Measurements from ENCODE around the gene LPAR1. TPM values are rescaled to one million over a fixed set of nuclear protein-coding genes. Genes with fewer than 3 reads are reported as not detected.

LPAR1 gene
- total RNA-seq, 1 experiment from 2014 or later: 4.9 TPM

DNA sequence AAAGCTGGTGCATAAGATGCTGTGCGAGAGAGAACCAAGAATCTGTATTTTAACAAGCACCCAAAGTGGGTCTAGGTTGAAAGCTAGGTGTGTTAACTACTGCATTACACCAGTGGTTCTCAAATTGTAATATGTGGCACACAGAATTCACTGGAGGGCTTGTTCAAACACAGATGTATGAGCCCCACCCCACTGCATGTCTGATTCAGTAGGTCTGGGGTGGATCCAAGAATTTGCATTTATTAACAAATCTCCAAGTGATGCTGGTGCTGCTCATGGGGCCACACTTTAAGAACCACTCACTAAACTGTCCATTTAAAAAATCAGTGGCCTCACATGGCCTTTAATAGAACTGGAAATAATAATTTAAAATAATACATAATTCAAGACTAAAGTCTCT, 40.4 kb downstream of the LPAR1 start:
- ATAC-seq: no peak
- Mint-ChIP-seq H3K4me3 (no peak overlapping the region), H3K4me1 (peaks cover 9% of the 10 kb centered on the region; the same call in 1 of the 2 replicates), H3K9me3 (peaks cover 10% of the 10 kb centered on the region), H3K27ac (no peak overlapping the region), H3K36me3 (no peaks in the 10 kb centered on the region), H3K27me3 (ENCODE audit: low read depth) (no peaks in the 10 kb centered on the region)
- CTCF ChIA-PET: no interaction called here
- no peak for DNase-seq (ENCODE audit: low spot score)
- TF ChIP-seq, protein P1, sequence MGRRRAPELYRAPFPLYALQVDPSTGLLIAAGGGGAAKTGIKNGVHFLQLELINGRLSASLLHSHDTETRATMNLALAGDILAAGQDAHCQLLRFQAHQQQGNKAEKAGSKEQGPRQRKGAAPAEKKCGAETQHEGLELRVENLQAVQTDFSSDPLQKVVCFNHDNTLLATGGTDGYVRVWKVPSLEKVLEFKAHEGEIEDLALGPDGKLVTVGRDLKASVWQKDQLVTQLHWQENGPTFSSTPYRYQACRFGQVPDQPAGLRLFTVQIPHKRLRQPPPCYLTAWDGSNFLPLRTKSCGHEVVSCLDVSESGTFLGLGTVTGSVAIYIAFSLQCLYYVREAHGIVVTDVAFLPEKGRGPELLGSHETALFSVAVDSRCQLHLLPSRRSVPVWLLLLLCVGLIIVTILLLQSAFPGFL (CRISPR knock-in tag; IDR thresholded peaks at IDR 0.05; ENCODE audit: borderline replicate concordance): no peak
- TF ChIP-seq ZNF317 (CRISPR knock-in tag; IDR thresholded peaks at IDR 0.05; ENCODE audit: borderline replicate concordance, low read depth) (no peak), FOXJ3 (CRISPR knock-in tag; IDR thresholded peaks at IDR 0.05; ENCODE audit: borderline replicate concordance) (no peak), GTF2I (CRISPR knock-in tag; conservative IDR thresholded peaks at IDR 0.05) (no peak), KAT7 (CRISPR knock-in tag; IDR thresholded peaks at IDR 0.05; ENCODE audit: borderline replicate concordance) (no peak), HMGA2 (CRISPR knock-in tag; IDR thresholded peaks at IDR 0.05) (no peak), RELA (CRISPR knock-in tag; IDR thresholded peaks at IDR 0.05; ENCODE audit: borderline replicate concordance) (no peak)
- POLR2A ChIA-PET: no interaction called here

DNA sequence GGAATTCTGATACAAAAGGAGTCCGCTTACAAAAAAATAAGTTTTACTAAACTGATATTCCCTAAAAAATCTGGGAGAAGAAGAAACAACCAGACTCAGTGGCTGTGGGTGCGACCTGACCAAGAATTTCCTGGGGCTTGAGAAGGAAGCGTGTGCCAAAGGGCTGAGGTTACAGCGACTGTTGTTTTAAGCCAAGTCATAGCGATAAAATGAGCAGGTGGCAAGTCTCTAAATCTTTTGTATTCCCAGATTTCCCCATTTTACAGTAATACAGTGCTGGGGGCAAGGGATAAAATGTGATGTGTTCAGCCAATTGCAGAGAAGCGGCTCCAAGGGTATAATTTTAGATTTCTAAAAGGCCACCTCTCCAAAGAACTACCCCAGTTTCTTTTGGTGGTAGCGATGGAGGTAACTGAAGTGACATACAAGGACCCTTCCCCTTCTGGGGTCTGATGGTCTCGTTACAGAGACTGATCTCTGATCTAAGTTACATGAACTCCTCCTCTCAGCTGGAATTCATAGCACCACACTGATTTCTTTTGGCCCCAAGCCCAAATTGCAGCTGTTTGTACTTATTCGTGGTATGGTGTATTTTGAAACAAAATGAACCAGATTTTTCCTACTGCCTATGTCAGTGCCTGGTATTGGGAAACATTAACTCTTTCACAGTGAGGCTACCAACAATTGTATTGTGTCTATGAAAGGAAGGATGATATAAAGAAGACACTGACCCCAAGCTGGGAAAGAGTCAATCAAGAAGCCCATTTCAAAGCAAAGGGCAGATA, 41.6 kb downstream of the LPAR1 start:
- Mint-ChIP-seq H3K27ac (no peak overlapping the region), H3K4me1 (peaks cover 9% of the 10 kb centered on the region; the same call in 1 of the 2 replicates), H3K9me3 (peaks cover 10% of the 10 kb centered on the region), H3K27me3 (ENCODE audit: low read depth) (no peaks in the 10 kb centered on the region), H3K36me3 (no peaks in the 10 kb centered on the region), H3K4me3 (no peak overlapping the region)
- POLR2A ChIA-PET: no interaction called here
- CTCF ChIA-PET: no interaction called here
- TF ChIP-seq CREB1 (CRISPR knock-in tag; IDR thresholded peaks at IDR 0.05): no peak
- no peak for DNase-seq (ENCODE audit: low spot score)
- no peak for ATAC-seq

DNA sequence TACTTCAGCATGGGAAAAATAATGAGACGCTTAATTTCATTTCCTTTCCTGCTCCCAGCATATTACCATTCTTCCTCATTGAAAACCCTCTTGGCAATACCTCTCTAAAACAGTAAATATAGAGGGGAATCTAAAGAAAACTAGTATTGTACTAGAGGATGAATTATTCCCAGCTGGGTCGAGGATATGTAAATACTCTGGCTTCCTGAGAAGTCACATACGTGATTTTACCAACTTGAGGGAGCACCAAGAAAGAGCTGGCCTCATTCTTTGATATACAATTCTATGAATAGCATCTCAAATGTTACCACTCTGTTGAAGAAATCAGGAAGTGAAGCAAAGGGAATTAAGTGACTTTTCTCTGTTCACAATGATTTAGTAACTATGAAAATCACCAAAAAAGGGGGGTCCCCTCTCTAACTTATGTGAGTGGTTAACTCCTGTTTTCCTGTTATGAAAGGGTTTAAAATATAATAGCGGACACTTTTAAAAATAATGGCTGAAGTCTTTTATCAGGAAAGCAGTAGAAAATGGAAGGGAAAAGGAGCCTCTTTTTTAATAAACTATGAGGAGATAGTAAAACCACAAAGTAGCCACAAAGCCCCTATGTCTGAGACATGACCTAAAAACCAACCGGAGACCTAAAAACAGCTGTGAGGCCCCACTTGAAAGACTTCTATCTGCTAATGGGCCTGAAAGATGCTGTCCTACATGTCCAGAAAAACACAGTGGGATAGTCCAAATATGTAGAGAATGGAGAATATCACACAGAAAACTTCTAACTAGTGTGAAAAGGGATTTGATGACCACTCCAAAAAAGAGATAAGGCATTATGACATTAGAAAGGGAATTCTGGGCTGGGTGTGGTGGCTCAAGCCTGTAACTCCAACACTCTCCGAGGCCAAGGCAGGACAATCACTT, 42.6 kb downstream of the LPAR1 start:
- POLR2A ChIA-PET: no interaction called here
- Mint-ChIP-seq H3K4me3 (no peak overlapping the region), H3K27ac (no peak overlapping the region), H3K4me1 (peaks cover 9% of the 10 kb centered on the region; the same call in 1 of the 2 replicates), H3K9me3 (peaks cover 10% of the 10 kb centered on the region), H3K36me3 (no peaks in the 10 kb centered on the region), H3K27me3 (ENCODE audit: low read depth) (no peaks in the 10 kb centered on the region)
- TF ChIP-seq TEAD1 (CRISPR knock-in tag; IDR thresholded peaks at IDR 0.05): no peak
- no peak for TF ChIP-seq ZNF396 (CRISPR knock-in tag; IDR thresholded peaks at IDR 0.05; ENCODE audit: borderline replicate concordance)
- TF ChIP-seq, protein P2, sequence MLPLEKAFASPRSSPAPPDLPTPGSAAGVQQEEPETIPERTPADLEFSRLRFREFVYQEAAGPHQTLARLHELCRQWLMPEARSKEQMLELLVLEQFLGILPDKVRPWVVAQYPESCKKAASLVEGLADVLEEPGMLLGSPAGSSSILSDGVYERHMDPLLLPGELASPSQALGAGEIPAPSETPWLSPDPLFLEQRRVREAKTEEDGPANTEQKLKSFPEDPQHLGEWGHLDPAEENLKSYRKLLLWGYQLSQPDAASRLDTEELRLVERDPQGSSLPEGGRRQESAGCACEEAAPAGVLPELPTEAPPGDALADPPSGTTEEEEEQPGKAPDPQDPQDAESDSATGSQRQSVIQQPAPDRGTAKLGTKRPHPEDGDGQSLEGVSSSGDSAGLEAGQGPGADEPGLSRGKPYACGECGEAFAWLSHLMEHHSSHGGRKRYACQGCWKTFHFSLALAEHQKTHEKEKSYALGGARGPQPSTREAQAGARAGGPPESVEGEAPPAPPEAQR (CRISPR knock-in tag; IDR thresholded peaks at IDR 0.05): no peak
- TF ChIP-seq, protein P3, sequence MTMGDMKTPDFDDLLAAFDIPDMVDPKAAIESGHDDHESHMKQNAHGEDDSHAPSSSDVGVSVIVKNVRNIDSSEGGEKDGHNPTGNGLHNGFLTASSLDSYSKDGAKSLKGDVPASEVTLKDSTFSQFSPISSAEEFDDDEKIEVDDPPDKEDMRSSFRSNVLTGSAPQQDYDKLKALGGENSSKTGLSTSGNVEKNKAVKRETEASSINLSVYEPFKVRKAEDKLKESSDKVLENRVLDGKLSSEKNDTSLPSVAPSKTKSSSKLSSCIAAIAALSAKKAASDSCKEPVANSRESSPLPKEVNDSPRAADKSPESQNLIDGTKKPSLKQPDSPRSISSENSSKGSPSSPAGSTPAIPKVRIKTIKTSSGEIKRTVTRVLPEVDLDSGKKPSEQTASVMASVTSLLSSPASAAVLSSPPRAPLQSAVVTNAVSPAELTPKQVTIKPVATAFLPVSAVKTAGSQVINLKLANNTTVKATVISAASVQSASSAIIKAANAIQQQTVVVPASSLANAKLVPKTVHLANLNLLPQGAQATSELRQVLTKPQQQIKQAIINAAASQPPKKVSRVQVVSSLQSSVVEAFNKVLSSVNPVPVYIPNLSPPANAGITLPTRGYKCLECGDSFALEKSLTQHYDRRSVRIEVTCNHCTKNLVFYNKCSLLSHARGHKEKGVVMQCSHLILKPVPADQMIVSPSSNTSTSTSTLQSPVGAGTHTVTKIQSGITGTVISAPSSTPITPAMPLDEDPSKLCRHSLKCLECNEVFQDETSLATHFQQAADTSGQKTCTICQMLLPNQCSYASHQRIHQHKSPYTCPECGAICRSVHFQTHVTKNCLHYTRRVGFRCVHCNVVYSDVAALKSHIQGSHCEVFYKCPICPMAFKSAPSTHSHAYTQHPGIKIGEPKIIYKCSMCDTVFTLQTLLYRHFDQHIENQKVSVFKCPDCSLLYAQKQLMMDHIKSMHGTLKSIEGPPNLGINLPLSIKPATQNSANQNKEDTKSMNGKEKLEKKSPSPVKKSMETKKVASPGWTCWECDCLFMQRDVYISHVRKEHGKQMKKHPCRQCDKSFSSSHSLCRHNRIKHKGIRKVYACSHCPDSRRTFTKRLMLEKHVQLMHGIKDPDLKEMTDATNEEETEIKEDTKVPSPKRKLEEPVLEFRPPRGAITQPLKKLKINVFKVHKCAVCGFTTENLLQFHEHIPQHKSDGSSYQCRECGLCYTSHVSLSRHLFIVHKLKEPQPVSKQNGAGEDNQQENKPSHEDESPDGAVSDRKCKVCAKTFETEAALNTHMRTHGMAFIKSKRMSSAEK (CRISPR knock-in tag; IDR thresholded peaks at IDR 0.05; ENCODE audit: borderline replicate concordance): no peak
- TF ChIP-seq, protein P4, sequence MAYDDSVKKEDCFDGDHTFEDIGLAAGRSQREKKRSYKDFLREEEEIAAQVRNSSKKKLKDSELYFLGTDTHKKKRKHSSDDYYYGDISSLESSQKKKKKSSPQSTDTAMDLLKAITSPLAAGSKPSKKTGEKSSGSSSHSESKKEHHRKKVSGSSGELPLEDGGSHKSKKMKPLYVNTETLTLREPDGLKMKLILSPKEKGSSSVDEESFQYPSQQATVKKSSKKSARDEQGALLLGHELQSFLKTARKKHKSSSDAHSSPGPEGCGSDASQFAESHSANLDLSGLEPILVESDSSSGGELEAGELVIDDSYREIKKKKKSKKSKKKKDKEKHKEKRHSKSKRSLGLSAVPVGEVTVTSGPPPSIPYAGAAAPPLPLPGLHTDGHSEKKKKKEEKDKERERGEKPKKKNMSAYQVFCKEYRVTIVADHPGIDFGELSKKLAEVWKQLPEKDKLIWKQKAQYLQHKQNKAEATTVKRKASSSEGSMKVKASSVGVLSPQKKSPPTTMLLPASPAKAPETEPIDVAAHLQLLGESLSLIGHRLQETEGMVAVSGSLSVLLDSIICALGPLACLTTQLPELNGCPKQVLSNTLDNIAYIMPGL (CRISPR knock-in tag; IDR thresholded peaks at IDR 0.05): no peak
- TF ChIP-seq, protein P5, sequence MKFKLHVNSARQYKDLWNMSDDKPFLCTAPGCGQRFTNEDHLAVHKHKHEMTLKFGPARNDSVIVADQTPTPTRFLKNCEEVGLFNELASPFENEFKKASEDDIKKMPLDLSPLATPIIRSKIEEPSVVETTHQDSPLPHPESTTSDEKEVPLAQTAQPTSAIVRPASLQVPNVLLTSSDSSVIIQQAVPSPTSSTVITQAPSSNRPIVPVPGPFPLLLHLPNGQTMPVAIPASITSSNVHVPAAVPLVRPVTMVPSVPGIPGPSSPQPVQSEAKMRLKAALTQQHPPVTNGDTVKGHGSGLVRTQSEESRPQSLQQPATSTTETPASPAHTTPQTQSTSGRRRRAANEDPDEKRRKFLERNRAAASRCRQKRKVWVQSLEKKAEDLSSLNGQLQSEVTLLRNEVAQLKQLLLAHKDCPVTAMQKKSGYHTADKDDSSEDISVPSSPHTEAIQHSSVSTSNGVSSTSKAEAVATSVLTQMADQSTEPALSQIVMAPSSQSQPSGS (CRISPR knock-in tag; IDR thresholded peaks at IDR 0.05; ENCODE audit: borderline replicate concordance, low read depth): no peak
- TF ChIP-seq MXD4 (CRISPR knock-in tag; IDR thresholded peaks at IDR 0.05; ENCODE audit: borderline replicate concordance): no peak
- no peak for TF ChIP-seq ELF4 (CRISPR knock-in tag; IDR thresholded peaks at IDR 0.05; ENCODE audit: low read depth)
- CTCF ChIA-PET: no interaction called here
- DNase-seq (ENCODE audit: low spot score) (no peak), ATAC-seq (no peak)
